AG04449 (cell line): ENCODE data around the gene MMP11.

Source experiments
- CTCF ChIA-PET: fragments of 350-600 bp; formaldehyde crosslinking; extraction: SDS; loops from one replicate; lab custom pipeline; 2021; ENCODE audit warnings: antibody characterized with exemption; lab: Yijun Ruan, JAX
- POLR2A ChIA-PET: fragments of 400-600, 350-600 bp; formaldehyde crosslinking; extraction: SDS; loops from one replicate; lab custom pipeline; 2020; ENCODE audit warnings: antibody characterized with exemption, inconsistent platforms; lab: Yijun Ruan, JAX
- DNase-seq: peaks from one replicate; pipeline ENCODE4 v3.0.0-alpha.2; 2010; ENCODE audit warnings: low read depth, low spot score
- H3K4me3 ChIP-seq: 2 replicates; pipeline ENCODE4 v1.5.1; 2011; ENCODE audit warnings: low read depth, mild to moderate bottlenecking, control low read depth, low read length
- TF ChIP-seq, protein P1 (sequence below): IDR thresholded peaks from one replicate; pipeline ENCODE4 v1.5.1; 2011; ENCODE audit warnings: mild to moderate bottlenecking, moderate library complexity, low read length, control low read depth, inconsistent platforms; ENCODE audit not compliant: insufficient read depth; ENCODE audit errors: missing control alignments

MMP11 gene

DNA sequence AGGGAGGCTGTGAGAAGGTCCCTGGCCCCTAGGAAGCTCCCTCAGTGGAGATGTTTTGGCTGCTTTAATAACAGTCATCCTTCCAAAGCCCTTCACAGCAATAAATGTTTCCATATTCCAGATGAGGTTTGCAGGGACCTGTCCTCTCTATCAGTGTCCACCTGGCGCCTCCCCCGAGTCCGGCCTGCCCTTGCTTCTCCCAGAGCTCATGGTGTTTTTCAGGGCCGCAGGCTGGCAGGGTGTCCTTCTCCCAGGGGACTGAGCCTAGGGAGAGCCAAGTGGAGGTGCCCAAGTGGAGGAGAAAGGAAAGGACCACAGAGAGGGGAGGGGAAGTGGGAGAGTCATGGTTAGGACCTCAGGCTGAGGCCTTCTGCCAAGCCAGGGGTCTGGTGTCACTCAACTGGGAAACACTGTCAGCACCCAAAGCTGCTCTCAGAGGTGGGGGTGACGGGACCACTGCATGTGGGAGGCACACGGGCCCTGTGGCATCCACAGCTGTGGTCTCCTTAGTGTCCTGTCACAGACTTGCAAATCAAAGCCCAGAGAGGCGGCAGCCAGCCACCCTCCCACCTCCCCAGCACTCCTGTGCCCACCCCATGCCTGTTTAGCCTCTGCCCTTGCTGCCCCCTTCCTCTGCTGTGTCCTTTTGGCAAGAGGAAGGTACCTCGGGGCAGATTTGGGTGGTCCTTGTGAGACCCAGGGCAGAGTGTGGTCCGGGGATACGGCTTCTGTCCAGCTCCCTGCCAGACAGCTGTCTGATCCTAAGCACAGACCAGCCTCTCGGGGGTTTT, 59.8 kb downstream of the MMP11 start:
- TF ChIP-seq, protein P1, sequence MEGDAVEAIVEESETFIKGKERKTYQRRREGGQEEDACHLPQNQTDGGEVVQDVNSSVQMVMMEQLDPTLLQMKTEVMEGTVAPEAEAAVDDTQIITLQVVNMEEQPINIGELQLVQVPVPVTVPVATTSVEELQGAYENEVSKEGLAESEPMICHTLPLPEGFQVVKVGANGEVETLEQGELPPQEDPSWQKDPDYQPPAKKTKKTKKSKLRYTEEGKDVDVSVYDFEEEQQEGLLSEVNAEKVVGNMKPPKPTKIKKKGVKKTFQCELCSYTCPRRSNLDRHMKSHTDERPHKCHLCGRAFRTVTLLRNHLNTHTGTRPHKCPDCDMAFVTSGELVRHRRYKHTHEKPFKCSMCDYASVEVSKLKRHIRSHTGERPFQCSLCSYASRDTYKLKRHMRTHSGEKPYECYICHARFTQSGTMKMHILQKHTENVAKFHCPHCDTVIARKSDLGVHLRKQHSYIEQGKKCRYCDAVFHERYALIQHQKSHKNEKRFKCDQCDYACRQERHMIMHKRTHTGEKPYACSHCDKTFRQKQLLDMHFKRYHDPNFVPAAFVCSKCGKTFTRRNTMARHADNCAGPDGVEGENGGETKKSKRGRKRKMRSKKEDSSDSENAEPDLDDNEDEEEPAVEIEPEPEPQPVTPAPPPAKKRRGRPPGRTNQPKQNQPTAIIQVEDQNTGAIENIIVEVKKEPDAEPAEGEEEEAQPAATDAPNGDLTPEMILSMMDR = no peak
- ChIA-PET CTCF (interaction anchor here (0.9 to 5.0 kb wide), 6 partner anchors 13 to 87 kb away, joined by 3 to 38 read pairs (median 4); partner anchors contain the start of genes CHCHD10 and MIF), POLR2A (no interaction called here)
- DNase-seq = no peak
- H3K4me3 ChIP-seq = no peak overlapping the region

DNA sequence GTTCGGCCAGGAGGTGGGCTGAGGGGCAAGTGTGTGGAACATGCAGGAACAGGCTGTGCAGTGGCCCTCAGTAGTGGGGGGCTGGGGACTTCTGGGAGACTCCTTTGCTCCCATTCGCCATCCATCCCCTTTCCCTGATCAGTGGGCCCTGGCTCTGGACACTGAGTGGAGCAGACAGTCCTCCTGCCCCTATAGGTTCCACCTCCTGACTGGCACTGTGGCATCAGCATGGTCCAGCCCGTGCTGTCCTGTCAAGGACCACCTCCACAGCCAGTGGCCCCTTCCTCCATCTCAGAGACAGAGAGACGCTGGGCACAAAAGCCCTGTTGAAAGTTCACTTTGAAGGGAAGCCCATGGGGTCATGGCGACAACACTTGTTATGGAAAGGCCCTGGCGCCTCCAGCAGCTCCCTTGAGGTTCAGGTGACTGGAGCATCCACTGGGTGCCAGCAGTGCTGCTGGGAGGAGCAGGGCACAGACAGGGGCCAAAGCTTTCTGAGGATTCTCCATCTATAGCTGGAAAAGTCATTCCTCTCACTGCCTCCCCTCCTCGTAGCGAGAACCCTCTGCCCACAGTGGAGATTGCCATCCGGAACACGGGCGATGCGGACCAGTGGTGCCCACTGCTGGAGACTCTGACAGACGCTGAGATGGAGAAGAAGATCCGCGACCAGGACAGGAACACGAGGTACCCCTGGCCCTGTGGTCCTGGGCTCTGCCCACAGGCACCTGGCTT, 60.5 kb downstream of the MMP11 start:
- no peak overlapping the region for H3K4me3 ChIP-seq
- no peak for DNase-seq
- ChIA-PET CTCF (interaction anchor here (1.1 to 5.0 kb wide), 2 partner anchors 16 to 61 kb away, joined by 4 to 38 read pairs; partner anchors contain the start of gene MIF), POLR2A (no interaction called here)
- TF ChIP-seq, protein P1 = no peak
